K562 (cell line): ENCODE measurements around the gene DHRS12. TPM values are rescaled to one million over a fixed set of nuclear protein-coding genes. Genes with fewer than 3 reads are reported as not detected.

Experiments
- ATAC-seq: fragments of 200-7000 bp; cut with Tn5 transposase; 3 replicates; pipeline ENCODE4 v1.9.1; 2020; ENCODE audit warnings: moderate library complexity
- BruUV-seq: library from RNA; stranded (reverse); fragments of 400-500 nt; replicated peaks from 2 replicates; lab custom pipeline; 2021; lab: Mats Ljungman, UMichigan
- CTCF ChIA-PET: fragments of 300-600 bp; formaldehyde crosslinking; extraction: SDS; loops from one replicate; lab custom pipeline; 2021; ENCODE audit warnings: low intra/inter-chr PET ratio; lab: Yijun Ruan, JAX
- POLR2A ChIA-PET: fragments of 300-600, 350-650 bp; sonication (Branson Sonifier 250); formaldehyde crosslinking; extraction: SDS; loops from one replicate; lab custom pipeline; 2021; ENCODE audit warnings: antibody characterized with exemption, inconsistent platforms; lab: Yijun Ruan, JAX
- DNase-seq, 4 experiments: peaks; one replicate each; pipeline versions ENCODE4 v3.0.0 to v3.0.0-alpha.2; 2011 to 2018; ENCODE audit warnings: low spot score in 3 of 4, mixed read lengths in 3 of 4; ENCODE audit errors: extremely low read depth in 1 of 4
- FAIRE-seq: peaks from 2 replicates; lab custom pipeline; 2011; peaks lifted over from hg19 to GRCh38; lab: Jason Lieb, UNC
- H2AFZ ChIP-seq: 2 replicates; pipeline ENCODE4 v1.6.0; 2011; ENCODE audit warnings: low read depth, low read length, control low read depth, inconsistent platforms
- H3K27ac ChIP-seq: fragments of 200-600 bp; 3 replicates; pipeline ENCODE4 v1.8.0; 2011; ENCODE audit warnings: low read depth, mild to moderate bottlenecking, control low read depth, inconsistent platforms, low read length, moderate library complexity, mixed read lengths; ENCODE audit errors: extremely low read depth
- H3K27me3 ChIP-seq, 2 experiments: fragments of 300-600 bp in 1 of 2; 2 replicates in 1 of 2; 3 replicates in 1 of 2; pipeline versions ENCODE4 v1.6.0 to v1.8.0; 2011; ENCODE audit warnings: inconsistent platforms in 2 of 2, low read length in 2 of 2, mild to moderate bottlenecking in 1 of 2, mixed read lengths in 1 of 2, moderate library complexity in 1 of 2; ENCODE audit not compliant: control insufficient read depth in 2 of 2, insufficient read depth in 2 of 2
- H3K36me3 ChIP-seq: fragments of 300-600 bp; 3 replicates; pipeline ENCODE4 v1.8.0; 2011; ENCODE audit warnings: mild to moderate bottlenecking, low read length, inconsistent platforms; ENCODE audit not compliant: control insufficient read depth, insufficient read depth
- H3K4me1 ChIP-seq, 2 experiments: fragments of 200-600 bp in 1 of 2; replicated peaks in 1 of 2; 2 replicates in 1 of 2; 3 replicates in 1 of 2; pipeline versions ENCODE4 v1.5.1 to v1.8.0; 2011; ENCODE audit warnings: inconsistent platforms in 2 of 2, low read length in 2 of 2, mild to moderate bottlenecking in 1 of 2, mixed read lengths in 1 of 2, moderate library complexity in 1 of 2; ENCODE audit not compliant: control insufficient read depth in 2 of 2, insufficient read depth in 2 of 2
- H3K4me2 ChIP-seq: 2 replicates; pipeline ENCODE4 v1.6.1; 2011; ENCODE audit warnings: low read length, control low read depth, inconsistent platforms, mixed read lengths; ENCODE audit not compliant: insufficient read depth
- H3K4me3 ChIP-seq: fragments of 200-600 bp; sonication (generic), shearing (Covaris generic); 2 replicates; pipeline ENCODE4 v1.5.1; 2016; ENCODE audit warnings: control low read depth, inconsistent platforms
- H3K79me2 ChIP-seq: fragments of 200-600 bp; 3 replicates; pipeline ENCODE4 v1.8.0; 2011; ENCODE audit warnings: low read length, inconsistent platforms; ENCODE audit not compliant: control insufficient read depth, insufficient read depth
- H3K9ac ChIP-seq, 2 experiments: 2 replicates each; pipeline versions ENCODE4 v1.6.0 to v1.6.1; 2011; ENCODE audit warnings: low read depth in 2 of 2, low read length in 2 of 2, control low read depth in 1 of 2, inconsistent platforms in 1 of 2, mild to moderate bottlenecking in 1 of 2, mixed read lengths in 1 of 2; ENCODE audit not compliant: insufficient read depth in 1 of 2
- H3K9me1 ChIP-seq: one replicate; pipeline ENCODE4 v1.6.0; 2011; ENCODE audit warnings: inconsistent platforms, mild to moderate bottlenecking, low read length, moderate library complexity; ENCODE audit not compliant: control insufficient read depth, insufficient read depth
- H3K9me3 ChIP-seq: replicated peaks from 2 replicates; pipeline ENCODE4 v1.5.1; 2011; ENCODE audit warnings: low read depth, low read length, inconsistent platforms; ENCODE audit not compliant: control insufficient read depth, insufficient read depth
- H4K20me1 ChIP-seq: replicated peaks from 2 replicates; pipeline ENCODE4 v1.6.1; 2011; ENCODE audit warnings: low read length, inconsistent platforms, mixed read lengths; ENCODE audit not compliant: control insufficient read depth, insufficient read depth
- BCLAF1 ChIP-seq, 2 experiments: fragments of 450-650 bp in 1 of 2; IDR thresholded peaks; 2 replicates each; pipeline ENCODE4 v1.6.1; 2011 to 2017; ENCODE audit warnings: low read depth in 2 of 2, antibody characterized with exemption in 1 of 2, borderline replicate concordance in 1 of 2, low read length in 1 of 2, mild to moderate bottlenecking in 1 of 2, mixed read lengths in 1 of 2; ENCODE audit not compliant: control insufficient read depth in 1 of 2
- ELK1 ChIP-seq: sonication (generic); formaldehyde crosslinking; IDR thresholded peaks from 2 replicates; pipeline ENCODE4 v1.8.1; 2022; ENCODE audit warnings: missing genetic modification reagents
- EWSR1 ChIP-seq: fragments of 450-650 bp; IDR thresholded peaks from 2 replicates; pipeline ENCODE4 v1.6.1; 2018; ENCODE audit warnings: borderline replicate concordance, mild to moderate bottlenecking, low read depth, moderate library complexity; ENCODE audit not compliant: partially characterized antibody
- FOXA3 ChIP-seq, 2 experiments: fragments of 450-650 bp in 1 of 2; sonication (generic) in 1 of 2; formaldehyde crosslinking; IDR thresholded peaks in 1 of 2; conservative IDR thresholded peaks in 1 of 2; 2 replicates each; pipeline versions ENCODE4 v1.4.0 to v1.8.0; 2020 to 2022; ENCODE audit warnings: mild to moderate bottlenecking in 2 of 2, missing genetic modification reagents in 1 of 2
- NR2F6 ChIP-seq: fragments of 450-650 bp; formaldehyde crosslinking; IDR thresholded peaks from 2 replicates; pipeline ENCODE4 v1.4.0; 2020; ENCODE audit warnings: mild to moderate bottlenecking
- PCBP1 ChIP-seq: fragments of 200-400 bp; formaldehyde crosslinking; IDR thresholded peaks from 2 replicates; pipeline ENCODE4 v1.6.1; 2018; ENCODE audit warnings: mild to moderate bottlenecking, low read depth, low read length; ENCODE audit not compliant: poor library complexity, severe bottlenecking
- SMAD2 ChIP-seq: fragments of 150-350 bp; IDR thresholded peaks from 2 replicates; pipeline ENCODE4 v1.6.1; 2014; ENCODE audit warnings: low read depth, mild to moderate bottlenecking, low read length
- TAF9B ChIP-seq: fragments of 450-650 bp; IDR thresholded peaks from 2 replicates; pipeline ENCODE4 v1.6.1; 2018; ENCODE audit warnings: mild to moderate bottlenecking; ENCODE audit not compliant: partially characterized antibody
- YBX1 ChIP-seq: fragments of 450-650 bp; IDR thresholded peaks from 2 replicates; pipeline ENCODE4 v1.7.1; 2016; ENCODE audit warnings: mild to moderate bottlenecking
- ZFX ChIP-seq: sonication (generic); formaldehyde crosslinking; IDR thresholded peaks from 2 replicates; pipeline ENCODE4 v1.8.0; 2022; ENCODE audit warnings: mild to moderate bottlenecking, missing genetic modification reagents, moderate library complexity
- ZNF764 ChIP-seq: fragments of 250-450 bp; sonication (Bioruptor Pico); IDR thresholded peaks from 2 replicates; pipeline ENCODE4 v1.4.0; 2020; ENCODE audit warnings: low read depth, mild to moderate bottlenecking, moderate library complexity
- WGBS: fragments of 100-300 bp; shearing (Covaris generic); methylation state at CpG from one replicate; pipeline ENCODE4 v1.1.6; 2016; ENCODE audit warnings: low coverage, mixed read lengths; ENCODE audit not compliant: insufficient coverage; ENCODE audit errors: missing lambda C conversion rate; 5-methylcytosine and 5-hydroxymethylcytosine counted together
- in situ Hi-C: fragments of 300-500 bp; cut with MboI; formaldehyde crosslinking; loops from 4 replicates; pipeline ENCODE4 v1.15.0; 2018; ENCODE audit warnings: inconsistent platforms, mixed read lengths
- intact Hi-C: fragments of 100-400 bp; cut with micrococcal nuclease; formaldehyde crosslinking; loops from 2 replicates; pipeline ENCODE4 v1.14.2; 2022
- polyA plus RNA-seq, 8 experiments: library from polyadenylated mRNA; depleted of rRNA in 4 of 8; stranded (reverse) in 5 of 8; unstranded in 3 of 8; fragments of >200 nt; fragmentation: Nextera tagmentation in 2 of 8; fragmentation: Illumina TruSeq in 1 of 8; extraction: Ambion mirVana in 2 of 8; extraction: Trizol in 1 of 8; gene quantifications; 2 replicates each; pipeline versions ENCODE4 v1.2.1 to v1.2.3, GENCODE V29; 2011 to 2014; ENCODE audit warnings: inconsistent platforms in 1 of 8, missing spikeins in 1 of 8
- total RNA-seq, 7 experiments: library from RNA; depleted of rRNA in 6 of 7; stranded (reverse); fragments of >200 nt in 6 of 7; fragmentation: Illumina TruSeq in 2 of 7; extraction: Trizol in 2 of 7; gene quantifications; 2 replicates each; pipeline versions ENCODE4 v1.2.1 to v1.2.3, GENCODE V29; 2011 to 2021; ENCODE audit warnings: low replicate concordance in 1 of 7
- TF ChIP-seq, protein P1 (sequence below): fragments of 200-800 bp; sonication (Bioruptor generic); IDR thresholded peaks from 2 replicates; pipeline ENCODE4 v1.6.1; 2017; ENCODE audit warnings: missing genetic modification characterization, missing compliant biosample characterization

The DHRS12 gene
- total and polyA plus RNA-seq, 9 of the 15 experiments (the other 6 are each of a cell fraction or from before 2014, with no cell fraction given) = 0.62 to 2.7 (median 0.98) TPM

GRCh38 chr13:51828730-51829567, 25.0 kb upstream of the DHRS12 start:
- Histone ChIP-seq H3K36me3 (no peaks in the 10 kb centered on the region), H4K20me1 (no peaks in the 10 kb centered on the region), H3K4me2 (no peak overlapping the region), H3K9me1 (no peaks in the 10 kb centered on the region), H3K27me3 (peaks cover 2 to 33% of the 10 kb centered on the region in 2 experiments; a peak in 3 of 5 replicates), H3K4me1 (no peaks in the 10 kb centered on the region; a peak in 1 of 5 replicates), H3K79me2 (no peaks in the 10 kb centered on the region), H3K4me3 (no peak overlapping the region), H2AFZ (no peak overlapping the region), H3K9ac (no peak overlapping the region), H3K9me3 (no peaks in the 10 kb centered on the region), H3K27ac (no peak overlapping the region)
- no peak for DNase-seq
- ATAC-seq = no peak
- 28% methylated on average over 8 of the region's 8 CpGs for WGBS
- in situ Hi-C loops = loop anchor here (10.0 kb wide), 1 partner anchor 296 kb away; the partner anchor contains the start of gene NEK5
- POLR2A ChIA-PET = interaction anchor here (0.7 kb wide), 1 partner anchor 24 kb away, joined by 3 read pairs; no protein-coding TSS in a partner anchor
- CTCF ChIA-PET = no interaction called here
- no peak for FAIRE-seq
- intact Hi-C loops = no loop called here
- TF ChIP-seq NR2F6 (CRISPR knock-in tag) = no peak
- TF ChIP-seq EWSR1 = no peak
- no peak for TF ChIP-seq ZNF764 (CRISPR knock-in tag)
- TF ChIP-seq FOXA3 (CRISPR knock-in tag; conservative IDR thresholded peaks at IDR 0.05 in 1 of 2, IDR thresholded peaks at IDR 0.05 in 1 of 2) = no peak
- TF ChIP-seq SMAD2 = no peak
- no peak for TF ChIP-seq PCBP1
- TF ChIP-seq, protein P1, sequence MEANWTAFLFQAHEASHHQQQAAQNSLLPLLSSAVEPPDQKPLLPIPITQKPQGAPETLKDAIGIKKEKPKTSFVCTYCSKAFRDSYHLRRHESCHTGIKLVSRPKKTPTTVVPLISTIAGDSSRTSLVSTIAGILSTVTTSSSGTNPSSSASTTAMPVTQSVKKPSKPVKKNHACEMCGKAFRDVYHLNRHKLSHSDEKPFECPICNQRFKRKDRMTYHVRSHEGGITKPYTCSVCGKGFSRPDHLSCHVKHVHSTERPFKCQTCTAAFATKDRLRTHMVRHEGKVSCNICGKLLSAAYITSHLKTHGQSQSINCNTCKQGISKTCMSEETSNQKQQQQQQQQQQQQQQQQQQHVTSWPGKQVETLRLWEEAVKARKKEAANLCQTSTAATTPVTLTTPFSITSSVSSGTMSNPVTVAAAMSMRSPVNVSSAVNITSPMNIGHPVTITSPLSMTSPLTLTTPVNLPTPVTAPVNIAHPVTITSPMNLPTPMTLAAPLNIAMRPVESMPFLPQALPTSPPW = no peak
- no peak for TF ChIP-seq ZFX (CRISPR knock-in tag)
- no peak for TF ChIP-seq BCLAF1 (IDR thresholded peaks at IDR 0.05; ENCODE audit: borderline replicate concordance in 1 of 2, control insufficient read depth in 1 of 2, low read depth in 2 of 2, low read length in 1 of 2)
- TF ChIP-seq ELK1 (CRISPR knock-in tag) = no peak
- TF ChIP-seq YBX1 = no peak
- no peak for TF ChIP-seq TAF9B
- TF ChIP-seq, all 486 proteins: peak for 0
- no TSS peak for BruUV-seq
